Measurements from ENCODE around the gene DYNLT5. TPM values are rescaled to one million over a fixed set of nuclear protein-coding genes. Genes with fewer than 3 reads are reported as not detected.

DYNLT5 gene
- total RNA-seq, 1 experiment from 2014 or later: not detected

Other genes with a start within 250 kb of the DYNLT5 start
- gene SGIP1, start 218.3 kb upstream of the DYNLT5 start, total RNA-seq (2021; ENCODE audit: unreplicated experiment): 0.15 TPM
- gene INSL5, start 48.8 kb downstream of the DYNLT5 start, total RNA-seq (2021; ENCODE audit: unreplicated experiment): not detected
- gene DNAI4, start 172.4 kb downstream of the DYNLT5 start, total RNA-seq (2021; ENCODE audit: unreplicated experiment): 3.9 TPM
- gene MIER1, start 172.5 kb downstream of the DYNLT5 start, total RNA-seq (2021; ENCODE audit: unreplicated experiment): 28.7 TPM

All from HCT116 (cell line).